H9 (cell line): ENCODE measurements around the gene CALN1. TPM values are rescaled to one million over a fixed set of nuclear protein-coding genes. Genes with fewer than 3 reads are reported as not detected.

Experiments
- DNase-seq: peaks from one replicate; pipeline ENCODE4 v3.0.0-alpha.2; 2017
- H2AFZ ChIP-seq: one replicate; pipeline ENCODE4 v1.6.1; 2013; ENCODE audit warnings: mild to moderate bottlenecking, low read length, control low read depth, moderate library complexity
- H2AK5ac ChIP-seq: 2 replicates; pipeline ENCODE4 v1.6.1; 2013; ENCODE audit warnings: low read length, control low read depth, mixed read lengths; ENCODE audit not compliant: insufficient read length
- H2BK120ac ChIP-seq: one replicate; pipeline ENCODE4 v1.6.1; 2013; ENCODE audit warnings: low read depth, mild to moderate bottlenecking, low read length, control low read depth, inconsistent platforms; ENCODE audit not compliant: poor library complexity, severe bottlenecking
- H2BK12ac ChIP-seq: 2 replicates; pipeline ENCODE4 v1.6.1; 2013; ENCODE audit warnings: low read length, control low read depth, mixed read lengths, low read depth; ENCODE audit not compliant: insufficient read length
- H2BK15ac ChIP-seq: 2 replicates; pipeline ENCODE4 v1.6.1; 2013; ENCODE audit warnings: low read depth, low read length, control low read depth
- H2BK20ac ChIP-seq: one replicate; pipeline ENCODE4 v1.6.1; 2013; ENCODE audit warnings: low read depth, mild to moderate bottlenecking, low read length, control low read depth, inconsistent platforms; ENCODE audit not compliant: poor library complexity, severe bottlenecking
- H2BK5ac ChIP-seq: 2 replicates; pipeline ENCODE4 v1.6.1; 2013; ENCODE audit warnings: low read length, control low read depth, mixed read lengths; ENCODE audit not compliant: insufficient read length
- H3K14ac ChIP-seq: 2 replicates; pipeline ENCODE4 v1.6.1; 2013; ENCODE audit warnings: low read length, control low read depth; ENCODE audit not compliant: insufficient read depth
- H3K18ac ChIP-seq: 2 replicates; pipeline ENCODE4 v1.6.1; 2013; ENCODE audit warnings: low read depth, mild to moderate bottlenecking, mixed read lengths, low read length, control low read depth; ENCODE audit not compliant: insufficient read length
- H3K23ac ChIP-seq: 2 replicates; pipeline ENCODE4 v1.6.1; 2013; ENCODE audit warnings: low read length, control low read depth, mixed read lengths, low read depth; ENCODE audit not compliant: insufficient read length
- H3K23me2 ChIP-seq: 2 replicates; pipeline ENCODE4 v1.6.1; 2013; ENCODE audit warnings: low read depth, mild to moderate bottlenecking, mixed read lengths, low read length, control low read depth; ENCODE audit not compliant: insufficient read length, poor library complexity, severe bottlenecking
- H3K27ac ChIP-seq: 2 replicates; pipeline ENCODE4 v1.5.1; 2013; ENCODE audit warnings: low read length, control low read depth, mixed read lengths, low read depth; ENCODE audit not compliant: insufficient read length
- H3K27me3 ChIP-seq: 2 replicates; pipeline ENCODE4 v1.6.1; 2013; ENCODE audit warnings: low read length, control low read depth, inconsistent platforms; ENCODE audit not compliant: insufficient read depth
- H3K4ac ChIP-seq: 2 replicates; pipeline ENCODE4 v1.6.1; 2013; ENCODE audit warnings: low read depth, mild to moderate bottlenecking, control low read depth, inconsistent platforms, low read length, moderate library complexity
- H3K4me1 ChIP-seq: 2 replicates; pipeline ENCODE4 v1.6.1; 2013; ENCODE audit warnings: low read length, control low read depth, inconsistent platforms; ENCODE audit not compliant: insufficient read depth
- H3K4me2 ChIP-seq: 2 replicates; pipeline ENCODE4 v1.6.1; 2013; ENCODE audit warnings: low read length, control low read depth, mixed read lengths; ENCODE audit not compliant: insufficient read length, insufficient read depth
- H3K56ac ChIP-seq: 2 replicates; pipeline ENCODE4 v1.6.1; 2013; ENCODE audit warnings: low read depth, mild to moderate bottlenecking, mixed read lengths, low read length, control low read depth; ENCODE audit not compliant: insufficient read length
- H3K79me1 ChIP-seq: 2 replicates; pipeline ENCODE4 v1.6.1; 2013; ENCODE audit warnings: low read depth, mild to moderate bottlenecking, moderate library complexity, low read length, control low read depth, inconsistent platforms; ENCODE audit not compliant: insufficient read depth, poor library complexity, severe bottlenecking
- H3K79me2 ChIP-seq: 2 replicates; pipeline ENCODE4 v1.6.1; 2013; ENCODE audit warnings: low read length, control low read depth, inconsistent platforms; ENCODE audit not compliant: insufficient read depth
- H3K9ac ChIP-seq: 2 replicates; pipeline ENCODE4 v1.6.1; 2013; ENCODE audit warnings: low read length, control low read depth, mixed read lengths; ENCODE audit not compliant: insufficient read length; ENCODE audit errors: extremely low read depth
- H3K9me3 ChIP-seq: one replicate; pipeline ENCODE4 v1.6.1; 2013; ENCODE audit warnings: low read depth, low read length, inconsistent platforms; ENCODE audit not compliant: control insufficient read depth
- H3T11ph ChIP-seq: one replicate; pipeline ENCODE4 v1.6.1; 2013; ENCODE audit warnings: mild to moderate bottlenecking, low read length, control low read depth, inconsistent platforms
- H4K20me1 ChIP-seq: one replicate; pipeline ENCODE4 v1.6.1; 2013; ENCODE audit not compliant: control insufficient read depth, insufficient read length, insufficient read depth
- H4K5ac ChIP-seq: 2 replicates; pipeline ENCODE4 v1.6.1; 2013; ENCODE audit warnings: low read depth, mild to moderate bottlenecking, mixed read lengths, low read length, control low read depth; ENCODE audit not compliant: insufficient read length
- H4K8ac ChIP-seq: replicated peaks from 2 replicates; pipeline ENCODE4 v1.6.1; 2013; ENCODE audit warnings: low read length, control low read depth, mixed read lengths, low read depth; ENCODE audit not compliant: insufficient read length
- H4K91ac ChIP-seq: 2 replicates; pipeline ENCODE4 v1.6.1; 2013; ENCODE audit warnings: low read depth, mild to moderate bottlenecking, moderate library complexity, mixed read lengths, low read length, control low read depth; ENCODE audit not compliant: insufficient read length
- H3K27ac Mint-ChIP-seq, 3 experiments: 2 replicates in 2 of 3; 3 replicates in 1 of 3; pipeline ENCODE4 v1.8.0; 2020 to 2021; ENCODE audit warnings: mixed read lengths in 3 of 3, mild to moderate bottlenecking in 1 of 3, moderate library complexity in 1 of 3
- H3K27me3 Mint-ChIP-seq: 2 replicates; pipeline ENCODE4 v1.8.0; 2021; ENCODE audit warnings: low read depth, mild to moderate bottlenecking, moderate library complexity, mixed read lengths
- H3K36me3 Mint-ChIP-seq, 3 experiments: 2 replicates in 2 of 3; 3 replicates in 1 of 3; pipeline ENCODE4 v1.8.0; 2020 to 2021; ENCODE audit warnings: low read depth in 3 of 3, mixed read lengths in 3 of 3; ENCODE audit not compliant: insufficient read depth in 1 of 3
- H3K4me1 Mint-ChIP-seq, 2 experiments: 2 replicates each; pipeline ENCODE4 v1.8.0; 2020; ENCODE audit warnings: mixed read lengths in 2 of 2
- H3K4me3 Mint-ChIP-seq, 2 experiments: 2 replicates in 1 of 2; 3 replicates in 1 of 2; pipeline ENCODE4 v1.8.0; 2020 to 2021; ENCODE audit warnings: mild to moderate bottlenecking in 2 of 2, mixed read lengths in 2 of 2, moderate library complexity in 1 of 2
- H3K9me3 Mint-ChIP-seq, 2 experiments: 2 replicates in 1 of 2; 3 replicates in 1 of 2; pipeline ENCODE4 v1.8.0; 2020; ENCODE audit warnings: mild to moderate bottlenecking in 2 of 2, mixed read lengths in 2 of 2, moderate library complexity in 1 of 2
- WGBS: extraction: QIAGEN DNeasy Blood & Tissue Kit; methylation state at CpG from one replicate; pipeline ENCODE4 v1.1.7; 2013; ENCODE audit warnings: missing lambda C conversion rate, low lambda C conversion rate, mixed read lengths; ENCODE audit not compliant: insufficient read length; ENCODE audit errors: extremely low coverage; 5-methylcytosine and 5-hydroxymethylcytosine counted together
- total RNA-seq: library from RNA; stranded (reverse); gene quantifications from 2 replicates; pipeline ENCODE4 v1.2.1, GENCODE V29; 2021
- TF ChIP-seq, protein P1 (sequence below): fragments of 200-600 bp; sonication (generic); conservative IDR thresholded peaks from 3 replicates; pipeline ENCODE4 v1.8.0; 2021; ENCODE audit warnings: antibody characterized with exemption, mild to moderate bottlenecking

The CALN1 gene
- total RNA-seq, 1 experiment from 2014 or later, result 2.8 TPM

DNA sequence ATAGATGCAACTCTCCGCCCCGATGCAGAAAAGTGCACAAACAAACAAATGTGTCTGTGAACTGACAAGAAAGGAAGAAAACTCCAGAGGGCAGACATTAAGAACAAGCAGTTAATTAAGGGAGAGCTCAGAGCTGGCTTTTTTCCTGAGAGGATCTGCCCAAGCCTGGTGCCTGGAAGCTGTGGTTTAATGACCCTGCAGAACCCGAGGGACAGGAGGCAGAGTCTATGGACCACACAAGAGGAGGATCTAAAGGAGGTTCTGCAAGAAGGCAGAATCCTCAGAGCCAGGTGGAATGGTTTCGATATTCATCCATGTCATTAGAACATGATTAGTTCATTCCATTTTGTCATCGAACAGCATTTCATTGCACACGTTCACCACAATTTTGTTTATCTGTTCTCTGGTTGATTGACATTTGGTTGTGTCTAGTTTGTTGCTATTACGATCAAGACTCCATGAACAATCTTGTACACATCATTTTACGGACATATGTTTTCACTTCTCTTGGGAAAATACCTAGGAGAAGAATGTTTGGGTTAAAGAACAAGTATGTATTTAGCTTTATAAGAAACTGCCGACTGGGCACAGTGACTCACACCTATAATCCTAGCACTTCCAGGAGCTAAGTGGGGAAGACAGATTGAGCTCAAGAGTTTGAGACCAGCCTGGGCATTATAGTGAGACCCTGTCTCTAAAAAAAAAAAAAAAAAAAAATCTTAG is 560.2 kb downstream of the CALN1 start:
- Histone ChIP-seq H3K23ac (no peak overlapping the region), H2BK5ac (no peak overlapping the region), H2BK20ac (no peak overlapping the region), H2BK15ac (no peak overlapping the region), H4K20me1 (no peaks in the 10 kb centered on the region), H2BK12ac (no peak overlapping the region), H3K4me1 (no peaks in the 10 kb centered on the region), H4K5ac (no peak overlapping the region), H4K91ac (no peak overlapping the region), H3K9me3 (no peaks in the 10 kb centered on the region), H3K27ac (no peak overlapping the region), H3K23me2 (no peaks in the 10 kb centered on the region), H3K4me2 (no peak overlapping the region), H3K56ac (no peak overlapping the region), H3T11ph (no peak overlapping the region), H3K18ac (no peak overlapping the region), H2AK5ac (no peak overlapping the region), H3K79me1 (no peaks in the 10 kb centered on the region), H4K8ac (no peak overlapping the region), H3K9ac (no peak overlapping the region), H3K14ac (no peak overlapping the region), H2AFZ (no peak overlapping the region), H2BK120ac (no peak overlapping the region), H3K27me3 (no peaks in the 10 kb centered on the region), H3K79me2 (no peaks in the 10 kb centered on the region), H3K4ac (no peak overlapping the region)
- peaks cover 5% of the 10 kb centered on the region for H3K27me3 Mint-ChIP-seq
- WGBS, result no CpG with 5 or more reads among the region's 9 CpGs
- TF ChIP-seq, protein P1, sequence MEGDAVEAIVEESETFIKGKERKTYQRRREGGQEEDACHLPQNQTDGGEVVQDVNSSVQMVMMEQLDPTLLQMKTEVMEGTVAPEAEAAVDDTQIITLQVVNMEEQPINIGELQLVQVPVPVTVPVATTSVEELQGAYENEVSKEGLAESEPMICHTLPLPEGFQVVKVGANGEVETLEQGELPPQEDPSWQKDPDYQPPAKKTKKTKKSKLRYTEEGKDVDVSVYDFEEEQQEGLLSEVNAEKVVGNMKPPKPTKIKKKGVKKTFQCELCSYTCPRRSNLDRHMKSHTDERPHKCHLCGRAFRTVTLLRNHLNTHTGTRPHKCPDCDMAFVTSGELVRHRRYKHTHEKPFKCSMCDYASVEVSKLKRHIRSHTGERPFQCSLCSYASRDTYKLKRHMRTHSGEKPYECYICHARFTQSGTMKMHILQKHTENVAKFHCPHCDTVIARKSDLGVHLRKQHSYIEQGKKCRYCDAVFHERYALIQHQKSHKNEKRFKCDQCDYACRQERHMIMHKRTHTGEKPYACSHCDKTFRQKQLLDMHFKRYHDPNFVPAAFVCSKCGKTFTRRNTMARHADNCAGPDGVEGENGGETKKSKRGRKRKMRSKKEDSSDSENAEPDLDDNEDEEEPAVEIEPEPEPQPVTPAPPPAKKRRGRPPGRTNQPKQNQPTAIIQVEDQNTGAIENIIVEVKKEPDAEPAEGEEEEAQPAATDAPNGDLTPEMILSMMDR, result no peak
- no peak overlapping the region for H3K4me3 Mint-ChIP-seq
- H3K27ac Mint-ChIP-seq, result no peak overlapping the region
- no peaks in the 10 kb centered on the region for H3K4me1 Mint-ChIP-seq
- no peak for DNase-seq
- no peaks in the 10 kb centered on the region for H3K36me3 Mint-ChIP-seq
- H3K9me3 Mint-ChIP-seq, result peaks cover 7 to 10% of the 10 kb centered on the region in 2 experiments; a peak in 4 of 5 replicates
